Stomach (tissue), 9 donors: ENCODE measurements around the gene PPCDC. TPM values are rescaled to one million over a fixed set of nuclear protein-coding genes. Genes with fewer than 3 reads are reported as not detected.

Source experiments
- DNase-seq, 2 donors: peaks; one replicate each; pipeline versions ENCODE4 v3.0.0 to v3.0.0-alpha.2; 2013 to 2019
- H3K27ac ChIP-seq, 5 donors: fragments of 200-600 bp in 4 of 5; sonication (generic) in 4 of 5; one replicate each; pipeline ENCODE4 v1.5.1; 2013 to 2019; ENCODE audit warnings: mild to moderate bottlenecking in 1 of 5, moderate library complexity in 1 of 5
- H3K27me3 ChIP-seq, 3 donors: fragments of 200-600 bp; sonication (generic); one replicate each; pipeline ENCODE4 v1.5.1; 2017 to 2019; ENCODE audit warnings: mixed run types in 1 of 3
- H3K36me3 ChIP-seq, 4 donors: fragments of 200-600 bp; sonication (generic); 1 replicate in 3 of 4; 2 replicates in 1 of 4; pipeline ENCODE4 v1.5.1; 2016 to 2019
- H3K4me1 ChIP-seq, 4 donors: fragments of 200-600 bp; sonication (generic); one replicate each; pipeline ENCODE4 v1.5.1; 2016 to 2019
- H3K4me3 ChIP-seq, 4 donors: fragments of 200-600 bp; sonication (generic) in 3 of 4; one replicate each; pipeline ENCODE4 v1.5.1; 2016 to 2019; ENCODE audit warnings: mild to moderate bottlenecking in 1 of 4
- H3K9me3 ChIP-seq, 4 donors: fragments of 200-600 bp; sonication (generic); one replicate each; pipeline ENCODE4 v1.5.1; 2016 to 2019
- EP300 ChIP-seq: sonication (generic); formaldehyde crosslinking; IDR thresholded peaks from one replicate; pipeline ENCODE4 v1.6.1; 2017; ENCODE audit warnings: antibody characterized with exemption
- POLR2A ChIP-seq, 4 donors: fragments of 450-650 bp; IDR thresholded peaks; one replicate each; pipeline ENCODE4 v1.6.1; 2016; ENCODE audit warnings: antibody characterized with exemption in 4 of 4, control low read depth in 2 of 4, mild to moderate bottlenecking in 1 of 4, moderate library complexity in 1 of 4
- POLR2AphosphoS5 ChIP-seq, 3 donors: sonication (generic); formaldehyde crosslinking; IDR thresholded peaks; one replicate each; pipeline ENCODE4 v1.6.1; 2016; ENCODE audit warnings: antibody characterized with exemption in 3 of 3
- WGBS, 5 donors: extraction: QIAGEN DNeasy Blood & Tissue Kit in 3 of 5; methylation state at CpG; one replicate each; pipeline versions ENCODE4 v1.1.5 to v1.1.7; 2013 to 2018; 5-methylcytosine and 5-hydroxymethylcytosine counted together
- intact Hi-C: fragments of 100-400 bp; cut with DNase I; formaldehyde crosslinking; loops from one replicate; pipeline ENCODE4 v1.15.1; 2023; ENCODE audit warnings: low total_unique reads
- polyA plus RNA-seq, 3 donors: library from polyadenylated mRNA; stranded (reverse); fragments of 200-250 nt; gene quantifications; one replicate each; pipeline ENCODE4 v1.2.3, GENCODE V29; 2013
- small RNA-seq, 4 donors: library from RNA; depleted of rRNA; stranded (forward); fragments of <200 nt; gene quantifications; one replicate each; pipeline ENCODE3, GENCODE V24; 2016
- total RNA-seq, 5 donors: library from RNA; depleted of rRNA; stranded (reverse); fragments of >200 nt; gene quantifications; one replicate each; pipeline versions ENCODE4 v1.1.0 to v1.2.3, GENCODE V29; 2014 to 2016
- TF ChIP-seq, protein P1 (sequence below), 7 experiments: fragments of 450-650 bp in 4 of 7; fragments of 200-600 bp in 3 of 7; sonication (generic) in 3 of 7; IDR thresholded peaks; one replicate each; pipeline ENCODE4 v1.5.1; 2016 to 2019; ENCODE audit warnings: antibody characterized with exemption in 7 of 7, control low read depth in 2 of 7, mild to moderate bottlenecking in 1 of 7
- donor health status: healthy with polysubstance abuse.
- donor health status: Bipolar disorder and iron deficiency.
- donor health status: healthy.

The PPCDC gene
- total and polyA plus RNA-seq, 8 donors: 3.2 to 74.1 (median 22.8) TPM

DNA sequence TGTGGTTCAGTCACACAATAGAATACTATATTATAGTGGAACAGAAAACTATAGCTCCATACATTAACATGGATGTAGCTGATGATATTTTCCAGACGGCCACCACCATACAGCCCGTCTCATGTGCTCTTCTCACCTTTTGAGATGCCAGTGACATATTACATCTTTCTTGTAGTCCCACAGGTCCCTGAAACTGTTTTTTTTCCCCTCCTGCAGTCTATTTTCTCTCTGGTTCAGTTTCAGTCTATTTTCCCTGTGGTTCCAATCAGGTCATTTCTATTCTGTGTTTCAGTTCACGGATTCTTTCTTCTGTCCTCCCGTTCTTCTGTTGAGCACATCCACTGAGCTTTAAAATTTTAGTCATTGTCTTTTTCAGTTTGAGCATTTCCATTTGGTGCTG is 72.2 kb downstream of the PPCDC start:
- intact Hi-C loops: no loop called here
- WGBS, 5 donors: 80 to 88% (median 86%) methylated on average over 4 of the region's 4 CpGs
- DNase-seq: no peak
- H3K9me3 ChIP-seq: no peaks in the 10 kb centered on the region
- no peak overlapping the region for H3K4me3 ChIP-seq
- no peaks in the 10 kb centered on the region for H3K4me1 ChIP-seq
- TF ChIP-seq POLR2A (IDR thresholded peaks at IDR 0.05): no peak
- no peak for TF ChIP-seq POLR2AphosphoS5 (IDR thresholded peaks at IDR 0.05)
- TF ChIP-seq, protein P1, sequence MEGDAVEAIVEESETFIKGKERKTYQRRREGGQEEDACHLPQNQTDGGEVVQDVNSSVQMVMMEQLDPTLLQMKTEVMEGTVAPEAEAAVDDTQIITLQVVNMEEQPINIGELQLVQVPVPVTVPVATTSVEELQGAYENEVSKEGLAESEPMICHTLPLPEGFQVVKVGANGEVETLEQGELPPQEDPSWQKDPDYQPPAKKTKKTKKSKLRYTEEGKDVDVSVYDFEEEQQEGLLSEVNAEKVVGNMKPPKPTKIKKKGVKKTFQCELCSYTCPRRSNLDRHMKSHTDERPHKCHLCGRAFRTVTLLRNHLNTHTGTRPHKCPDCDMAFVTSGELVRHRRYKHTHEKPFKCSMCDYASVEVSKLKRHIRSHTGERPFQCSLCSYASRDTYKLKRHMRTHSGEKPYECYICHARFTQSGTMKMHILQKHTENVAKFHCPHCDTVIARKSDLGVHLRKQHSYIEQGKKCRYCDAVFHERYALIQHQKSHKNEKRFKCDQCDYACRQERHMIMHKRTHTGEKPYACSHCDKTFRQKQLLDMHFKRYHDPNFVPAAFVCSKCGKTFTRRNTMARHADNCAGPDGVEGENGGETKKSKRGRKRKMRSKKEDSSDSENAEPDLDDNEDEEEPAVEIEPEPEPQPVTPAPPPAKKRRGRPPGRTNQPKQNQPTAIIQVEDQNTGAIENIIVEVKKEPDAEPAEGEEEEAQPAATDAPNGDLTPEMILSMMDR (IDR thresholded peaks at IDR 0.05): no peak
- TF ChIP-seq EP300: no peak
- H3K27me3 ChIP-seq: no peaks in the 10 kb centered on the region
- H3K36me3 ChIP-seq: no peaks in the 10 kb centered on the region
- H3K27ac ChIP-seq: no peak overlapping the region

DNA sequence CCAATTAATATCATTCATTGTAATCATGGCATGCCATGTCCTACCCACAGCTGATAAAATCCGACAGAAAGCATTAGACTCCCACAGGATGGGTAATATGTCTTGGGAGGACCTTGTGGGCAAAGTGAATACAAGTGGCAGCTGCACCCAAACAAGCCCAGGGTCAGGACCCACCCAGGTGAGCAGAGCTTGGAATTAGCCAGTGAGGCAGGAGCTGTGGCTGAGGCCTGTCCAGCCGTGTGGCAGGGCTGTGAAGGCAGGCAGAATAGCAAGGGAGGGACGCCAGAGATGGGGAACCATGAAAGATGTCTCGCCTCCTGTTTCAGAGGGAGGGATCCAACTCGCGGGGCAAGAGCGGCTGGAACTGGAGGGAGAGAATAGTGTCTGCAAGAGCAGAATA is 74.5 kb downstream of the PPCDC start:
- WGBS, 5 donors: 68 to 83% (median 81%) methylated on average over 7 of the region's 7 CpGs
- Histone ChIP-seq H3K9me3 (no peaks in the 10 kb centered on the region), H3K27ac (no peak overlapping the region), H3K27me3 (no peaks in the 10 kb centered on the region), H3K36me3 (no peaks in the 10 kb centered on the region), H3K4me1 (no peaks in the 10 kb centered on the region), H3K4me3 (no peak overlapping the region)
- TF ChIP-seq POLR2A (IDR thresholded peaks at IDR 0.05) (no peak), POLR2AphosphoS5 (IDR thresholded peaks at IDR 0.05) (no peak)
- TF ChIP-seq, protein P1 (IDR thresholded peaks at IDR 0.05): no peak
- intact Hi-C loops: no loop called here
- DNase-seq: no peak

DNA sequence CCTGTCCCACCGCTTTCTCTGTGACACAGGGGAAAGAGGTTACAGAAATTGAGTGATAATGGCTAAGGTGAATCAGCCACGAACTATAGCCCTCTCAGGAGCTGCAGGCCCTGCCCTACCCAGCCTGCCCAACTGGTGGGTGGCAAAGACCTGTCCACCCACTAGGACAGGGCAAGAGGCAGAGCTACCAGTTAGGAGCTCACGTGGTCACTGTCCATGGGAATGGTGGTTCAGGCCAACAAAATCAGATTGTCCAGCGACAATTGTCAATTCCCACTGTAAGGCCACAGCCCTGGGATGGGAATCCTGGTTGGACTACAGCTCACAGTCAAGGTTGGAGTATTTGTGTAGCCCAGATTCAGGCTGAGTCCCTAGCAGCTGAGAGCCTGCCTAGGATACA is 75.0 kb downstream of the PPCDC start:
- no peak overlapping the region for H3K27ac ChIP-seq
- intact Hi-C loops: no loop called here
- H3K27me3 ChIP-seq: no peaks in the 10 kb centered on the region
- H3K9me3 ChIP-seq: no peaks in the 10 kb centered on the region
- WGBS, 5 donors: 80 to 93% (median 91%) methylated on average over 4 of the region's 4 CpGs
- no peak for TF ChIP-seq POLR2A (IDR thresholded peaks at IDR 0.05)
- no peak for TF ChIP-seq POLR2AphosphoS5 (IDR thresholded peaks at IDR 0.05)
- TF ChIP-seq, protein P1 (IDR thresholded peaks at IDR 0.05): no peak
- TF ChIP-seq EP300: no peak
- no peak for DNase-seq
- no peaks in the 10 kb centered on the region for H3K4me1 ChIP-seq
- no peaks in the 10 kb centered on the region for H3K36me3 ChIP-seq
- no peak overlapping the region for H3K4me3 ChIP-seq

Small RNA genes within 50 kb of the gene (small RNA-seq; reads per million reads assigned to genes)
- gene AC015720.1 (0 reads per million in 4 donors), gene RF00019 (0 reads per million in 4 donors)

Other genes starting within 250 kb of the PPCDC start
- 10 to 100 TPM; 15.2 to 61.0 (median 20.7) TPM for gene CSK, start 241.5 kb upstream of the PPCDC start, total RNA-seq
- gene CSK, start 241.5 kb upstream of the PPCDC start, polyA plus RNA-seq: 10 to 100 TPM; 21.8 to 33.4 (median 26.2) TPM
- gene LMAN1L, start 210.8 kb upstream of the PPCDC start, total RNA-seq: 10 to 100 TPM in 1 of 5 donors, 1 to 10 TPM in 1, not detected in 3; 5.9 to 83.5 TPM
- gene LMAN1L, start 210.8 kb upstream of the PPCDC start, polyA plus RNA-seq: not detected
- gene CPLX3, start 197.0 kb upstream of the PPCDC start, total RNA-seq: 10 to 100 TPM in 2 of 5 donors, not detected in 3; 37.5 to 57.8 TPM
- 1 to 10 TPM in 1 of 3 donors, under 1 TPM in 1, not detected in 1; 0.61 to 1.4 TPM for gene CPLX3, start 197.0 kb upstream of the PPCDC start, polyA plus RNA-seq
- 100 to 1,000 TPM in 2 of 5 donors, 10 to 100 TPM in 3; 25.0 to 251 (median 50.7) TPM for gene ULK3, start 180.4 kb upstream of the PPCDC start, total RNA-seq
- 10 to 100 TPM; 19.4 to 42.4 (median 24.0) TPM for gene ULK3, start 180.4 kb upstream of the PPCDC start, polyA plus RNA-seq
- gene SCAMP2, start 150.2 kb upstream of the PPCDC start, total RNA-seq: 100 to 1,000 TPM in 2 of 5 donors, 10 to 100 TPM in 3; 30.3 to 134 (median 45.5) TPM
- 10 to 100 TPM; 16.8 to 46.0 (median 20.3) TPM for gene SCAMP2, start 150.2 kb upstream of the PPCDC start, polyA plus RNA-seq
- 10 to 100 TPM; 17.0 to 35.7 (median 20.4) TPM for gene MPI, start 133.5 kb upstream of the PPCDC start, total RNA-seq
- gene MPI, start 133.5 kb upstream of the PPCDC start, polyA plus RNA-seq: 10 to 100 TPM; 18.4 to 20.7 (median 20.3) TPM
- 10 to 100 TPM; 12.3 to 85.3 (median 49.5) TPM for gene FAM219B, start 116.7 kb upstream of the PPCDC start, total RNA-seq
- 10 to 100 TPM; 16.9 to 35.2 (median 28.9) TPM for gene FAM219B, start 116.7 kb upstream of the PPCDC start, polyA plus RNA-seq
- 100 to 1,000 TPM in 2 of 5 donors, 10 to 100 TPM in 3; 44.0 to 156 (median 61.1) TPM for gene COX5A, start 85.5 kb upstream of the PPCDC start, total RNA-seq
- gene COX5A, start 85.5 kb upstream of the PPCDC start, polyA plus RNA-seq: 100 to 1,000 TPM; 298 to 516 (median 464) TPM
- 10 to 100 TPM in 1 of 5 donors, 1 to 10 TPM in 4; 2.8 to 59.4 (median 7.6) TPM for gene RPP25, start 66.8 kb upstream of the PPCDC start, total RNA-seq
- 10 to 100 TPM in 1 of 3 donors, 1 to 10 TPM in 2; 8.7 to 10.1 (median 9.3) TPM for gene RPP25, start 66.8 kb upstream of the PPCDC start, polyA plus RNA-seq
- 10 to 100 TPM in 3 of 5 donors, 1 to 10 TPM in 2; 1.8 to 70.1 (median 13.4) TPM for gene SCAMP5, start 28.0 kb upstream of the PPCDC start, total RNA-seq
- 10 to 100 TPM in 2 of 3 donors, 1 to 10 TPM in 1; 8.8 to 12.7 (median 12.4) TPM for gene SCAMP5, start 28.0 kb upstream of the PPCDC start, polyA plus RNA-seq
- 10 to 100 TPM in 4 of 5 donors, 1 to 10 TPM in 1; 3.1 to 29.1 (median 15.2) TPM for gene C15orf39, start 178.3 kb downstream of the PPCDC start, total RNA-seq
- gene C15orf39, start 178.3 kb downstream of the PPCDC start, polyA plus RNA-seq: 1 to 10 TPM; 6.4 to 7.5 (median 7.2) TPM
- gene GOLGA6C, start 234.7 kb downstream of the PPCDC start, total RNA-seq: not detected
- gene GOLGA6C, start 234.7 kb downstream of the PPCDC start, polyA plus RNA-seq: not detected